Heart right ventricle (tissue), 16 donors: ENCODE results near the gene ADCY7. TPM values are rescaled to one million over a fixed set of nuclear protein-coding genes. Genes with fewer than 3 reads are reported as not detected.

Experiments
- ATAC-seq, 8 donors: fragments of 200-7000 bp; cut with Tn5 transposase; one replicate each; pipeline ENCODE4 v1.9.1; 2020; ENCODE audit warnings: mild to moderate bottlenecking in 8 of 8, moderate library complexity in 8 of 8, moderate number of reproducible peaks in 1 of 8
- DNase-seq, 2 donors: peaks; one replicate each; pipeline ENCODE4 v3.0.0-alpha.2; 2020
- H3K27ac ChIP-seq, 10 donors: fragments of 200-600 bp; sonication (generic) in 2 of 10; one replicate each; pipeline versions ENCODE4 v1.5.0 to v1.8.0; 2020 to 2022; ENCODE audit warnings: mild to moderate bottlenecking in 3 of 10
- H3K27me3 ChIP-seq, 7 donors: fragments of 200-600 bp; one replicate each; pipeline ENCODE4 v1.8.0; 2021 to 2022; ENCODE audit warnings: mild to moderate bottlenecking in 2 of 7
- H3K36me3 ChIP-seq, 9 donors: fragments of 200-600 bp; sonication (generic) in 1 of 9; one replicate each; pipeline versions ENCODE4 v1.5.0 to v1.8.0; 2020 to 2022; ENCODE audit warnings: mild to moderate bottlenecking in 2 of 9
- H3K4me1 ChIP-seq, 9 donors: fragments of 200-600 bp; sonication (generic) in 1 of 9; one replicate each; pipeline versions ENCODE4 v1.5.0 to v1.8.0; 2020 to 2022; ENCODE audit warnings: mild to moderate bottlenecking in 4 of 9
- H3K4me3 ChIP-seq, 10 donors: fragments of 200-600 bp; sonication (generic) in 2 of 10; one replicate each; pipeline versions ENCODE4 v1.5.0 to v1.8.0; 2020 to 2022; ENCODE audit warnings: mild to moderate bottlenecking in 7 of 10, moderate library complexity in 2 of 10
- H3K9me3 ChIP-seq, 11 donors: fragments of 200-600 bp in 10 of 11; sonication (generic) in 2 of 11; one replicate each; pipeline versions ENCODE4 v1.5.0 to v1.8.0; 2013 to 2022; ENCODE audit warnings: mild to moderate bottlenecking in 2 of 11, control low read depth in 1 of 11, moderate library complexity in 1 of 11
- WGBS, 2 donors: extraction: QIAGEN DNeasy Blood & Tissue Kit; methylation state at CpG; one replicate each; pipeline ENCODE4 v1.1.7; 2013; ENCODE audit warnings: inconsistent platforms in 1 of 2; 5-methylcytosine and 5-hydroxymethylcytosine counted together
- intact Hi-C, 10 donors: fragments of 100-400 bp; cut with DNase I; formaldehyde crosslinking; loops; one replicate each; pipeline versions ENCODE4 v1.11.1 to v1.14.2; 2022
- polyA plus RNA-seq, 2 donors: library from polyadenylated mRNA; stranded (reverse); fragments of 200-250 nt; gene quantifications; one replicate each; pipeline ENCODE4 v1.2.3, GENCODE V29; 2013
- total RNA-seq, 10 donors: library from RNA; stranded (reverse); fragmentation: NEBNext Ultra II Directional in 3 of 10; extraction: Animal tissue kit (Norgen Biotek cat#: 25700) in 3 of 10; gene quantifications; one replicate each; pipeline versions ENCODE4 v1.2.1 to v1.2.4, GENCODE V29; 2021 to 2023
- TF ChIP-seq, protein P1 (sequence below), 9 donors: fragments of 200-600 bp; sonication (generic) in 2 of 9; IDR thresholded peaks; one replicate each; pipeline versions ENCODE4 v1.5.0 to v1.8.0; 2021 to 2022; ENCODE audit warnings: antibody characterized with exemption in 9 of 9, mild to moderate bottlenecking in 5 of 9, moderate library complexity in 1 of 9
- donor health status: Arrhythmogenic right ventricular cardiomyopathy.
- donor health status: ischemic (EF 13 %, LVEDD 7.1; RV severe dilation, severe dysfunction).
- donor health status: healthy with polysubstance abuse.
- donor health status: DM: no; HTN: yes; CAD: no.
- donor health status: DM: no; HTN: no; CAD: no.
- donor health status: ischemic (EF 25% LVEDD 6.9; RV normal size, moderate dysfunction).
- donor health status: ischemic (EF 25% LVEDD 5.7; RV mildly dilated, moderate dysfunction).
- donor health status: healthy.
- donor health status: DM: yes; HTN: yes; CAD: no.
- donor health status: Ischemic cardiomyopathy.
- donor health status: ischemic (EF 35%, LVEDD 5.7; RV mildly dilated, moderate dysfunction).
- donor health status: nonischemic (EF 11% LVEDD 7.7; RV severe dilation, severe dysfunction).
- donor health status: DM: yes; HTN: yes; CAD: no.
- donor health status: PGD.
- donor health status: ischemic (EF 29% LVEDD 5.4; RV normal size, mild dysfunction).
- donor health status: nonischemic (EF 23%, LVEDD 6.1; RV moderate dilation, normal function).

The ADCY7 gene
- total and polyA plus RNA-seq, 12 donors: 2.2 to 25.5 (median 4.7) TPM

DNA sequence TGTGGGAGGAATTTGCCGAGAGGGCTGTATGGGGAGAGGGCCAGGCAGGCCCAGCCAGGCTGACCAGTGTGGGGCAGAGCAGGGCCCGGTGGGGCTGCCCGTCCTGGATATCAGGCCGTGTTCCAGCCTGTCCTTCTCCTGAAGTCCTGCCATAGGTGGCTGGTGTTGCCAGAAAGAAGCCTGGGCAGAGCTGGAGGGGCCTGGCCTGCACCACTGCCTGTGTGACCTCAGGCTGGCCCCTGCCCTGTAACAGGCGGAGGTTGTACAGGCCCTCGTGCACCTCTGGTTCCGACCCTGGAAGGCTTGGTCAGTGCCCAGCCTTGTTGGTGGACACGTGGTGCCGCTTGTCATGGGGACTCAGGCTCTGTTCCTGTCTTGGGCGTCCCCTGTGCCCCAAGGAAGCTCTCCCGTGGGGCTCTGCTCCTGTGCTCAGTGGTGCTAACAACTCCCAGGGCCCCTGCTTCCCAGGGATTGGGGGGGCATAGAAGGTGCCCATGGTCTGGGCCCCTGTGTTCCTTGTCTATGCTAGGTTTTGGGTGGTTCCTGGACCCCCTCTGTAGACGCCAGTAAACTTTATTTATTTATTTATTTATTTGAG lies 33.3 kb downstream of the ADCY7 start:
- no peak for DNase-seq
- H3K9me3 ChIP-seq: no peaks in the 10 kb centered on the region
- intact Hi-C loops: no loop called here
- peaks cover 0 to 97% (median 0%) of the 10 kb centered on the region in 9 donors for H3K36me3 ChIP-seq
- no peak overlapping the region for H3K4me3 ChIP-seq
- H3K4me1 ChIP-seq: peaks cover 0 to 7% (median 0%) of the 10 kb centered on the region in 9 donors
- 87 to 91% methylated on average over 12 of the region's 12 CpGs for WGBS, 2 donors
- TF ChIP-seq, protein P1, sequence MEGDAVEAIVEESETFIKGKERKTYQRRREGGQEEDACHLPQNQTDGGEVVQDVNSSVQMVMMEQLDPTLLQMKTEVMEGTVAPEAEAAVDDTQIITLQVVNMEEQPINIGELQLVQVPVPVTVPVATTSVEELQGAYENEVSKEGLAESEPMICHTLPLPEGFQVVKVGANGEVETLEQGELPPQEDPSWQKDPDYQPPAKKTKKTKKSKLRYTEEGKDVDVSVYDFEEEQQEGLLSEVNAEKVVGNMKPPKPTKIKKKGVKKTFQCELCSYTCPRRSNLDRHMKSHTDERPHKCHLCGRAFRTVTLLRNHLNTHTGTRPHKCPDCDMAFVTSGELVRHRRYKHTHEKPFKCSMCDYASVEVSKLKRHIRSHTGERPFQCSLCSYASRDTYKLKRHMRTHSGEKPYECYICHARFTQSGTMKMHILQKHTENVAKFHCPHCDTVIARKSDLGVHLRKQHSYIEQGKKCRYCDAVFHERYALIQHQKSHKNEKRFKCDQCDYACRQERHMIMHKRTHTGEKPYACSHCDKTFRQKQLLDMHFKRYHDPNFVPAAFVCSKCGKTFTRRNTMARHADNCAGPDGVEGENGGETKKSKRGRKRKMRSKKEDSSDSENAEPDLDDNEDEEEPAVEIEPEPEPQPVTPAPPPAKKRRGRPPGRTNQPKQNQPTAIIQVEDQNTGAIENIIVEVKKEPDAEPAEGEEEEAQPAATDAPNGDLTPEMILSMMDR (IDR thresholded peaks at IDR 0.05): no peak
- no peak overlapping the region for H3K27ac ChIP-seq
- no peak for ATAC-seq
- H3K27me3 ChIP-seq: no peaks in the 10 kb centered on the region

DNA sequence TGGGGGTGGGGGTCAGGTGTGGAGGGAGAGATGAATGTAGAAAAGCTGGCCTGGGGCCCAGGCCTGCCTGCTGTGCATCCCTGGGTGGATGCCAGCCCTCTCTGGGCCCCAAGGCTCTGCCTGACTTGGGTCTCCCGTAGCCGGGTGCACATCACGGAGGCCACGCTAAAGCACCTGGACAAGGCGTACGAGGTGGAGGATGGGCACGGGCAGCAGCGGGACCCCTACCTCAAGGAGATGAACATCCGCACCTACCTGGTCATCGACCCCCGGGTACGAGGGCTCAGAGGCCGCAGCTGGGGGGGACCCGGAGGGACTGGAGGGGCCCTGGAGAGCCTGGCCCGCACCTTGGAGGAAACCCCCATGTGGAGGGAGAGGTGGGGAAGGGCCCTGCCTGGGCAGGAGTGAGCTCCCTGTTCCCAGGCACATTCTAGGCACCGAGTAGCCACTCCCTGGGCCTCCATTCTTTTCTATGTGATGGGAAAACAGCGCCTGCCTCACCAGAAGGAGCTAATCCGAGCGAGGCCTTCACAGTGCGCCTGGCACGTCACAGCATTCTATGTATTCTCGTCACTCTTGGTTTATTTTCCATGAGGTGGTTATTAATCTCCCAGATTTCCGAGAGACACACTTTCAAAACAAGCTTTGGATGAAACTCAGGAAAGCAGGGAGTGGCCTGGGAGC lies 34.7 kb downstream of the ADCY7 start:
- no peak for DNase-seq
- Histone ChIP-seq H3K9me3 (no peaks in the 10 kb centered on the region), H3K27me3 (no peaks in the 10 kb centered on the region), H3K36me3 (peaks cover 0 to 100% (median 0%) of the 10 kb centered on the region in 9 donors), H3K27ac (peak overlapping the region in 1 of 10 donors; percentile 31), H3K4me1 (peaks cover 0 to 7% (median 0%) of the 10 kb centered on the region in 9 donors), H3K4me3 (no peak overlapping the region)
- TF ChIP-seq, protein P1 (IDR thresholded peaks at IDR 0.05): no peak
- 89 to 94% methylated on average over 23 of the region's 23 CpGs for WGBS, 2 donors
- no peak for ATAC-seq
- intact Hi-C loops: no loop called here

DNA sequence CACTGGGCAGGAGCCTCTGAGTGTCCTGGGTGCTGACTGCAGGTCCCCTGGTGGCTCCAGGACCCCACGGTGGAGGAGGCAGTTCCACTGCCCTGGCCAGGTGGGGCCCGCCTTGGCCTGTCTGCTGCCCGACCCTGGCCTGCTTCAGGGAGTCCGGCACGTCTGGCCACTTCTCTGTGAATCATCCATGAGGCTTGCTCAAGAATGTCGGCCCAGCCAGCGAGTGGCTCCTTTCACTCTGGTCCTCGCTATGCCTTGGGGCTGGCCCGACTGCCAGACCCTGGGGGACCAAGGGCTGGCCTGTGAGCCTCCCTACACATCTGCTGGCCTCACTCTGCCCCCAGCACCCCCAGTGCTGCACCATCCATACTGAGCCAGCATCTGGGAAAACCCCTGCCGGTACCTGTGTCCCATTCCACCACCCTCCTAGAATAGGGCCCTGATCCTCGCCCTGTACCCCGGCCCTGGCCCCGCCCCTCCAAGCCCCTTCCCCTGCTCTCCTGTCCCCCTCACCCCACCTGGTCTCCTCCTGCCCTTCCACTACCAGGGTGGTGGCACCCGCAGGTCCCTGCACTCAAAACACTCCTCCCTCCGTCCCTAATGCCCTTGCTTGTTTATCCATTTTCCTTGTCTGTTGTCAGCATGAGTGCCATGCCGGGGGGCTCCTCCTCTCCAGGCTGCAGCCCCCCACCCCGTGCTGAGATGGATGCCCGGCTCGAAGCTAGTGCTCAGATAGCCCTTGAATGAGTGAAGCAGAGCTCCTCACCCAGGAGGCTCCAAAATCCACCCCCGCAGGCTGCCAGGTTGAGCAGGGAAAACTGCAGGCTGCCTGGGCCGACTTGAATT lies 35.5 kb downstream of the ADCY7 start:
- intact Hi-C loops: no loop called here

More for the DNA sequence above, 35.5 kb downstream of the ADCY7 start:
- Histone ChIP-seq H3K27ac (peak overlapping the region in 1 of 10 donors; percentile 31), H3K36me3 (peaks cover 0 to 100% (median 0%) of the 10 kb centered on the region in 9 donors), H3K9me3 (no peaks in the 10 kb centered on the region), H3K4me1 (peaks cover 0 to 7% (median 0%) of the 10 kb centered on the region in 9 donors), H3K27me3 (no peaks in the 10 kb centered on the region), H3K4me3 (no peak overlapping the region)
- DNase-seq (no peak), ATAC-seq (peak in 1 of 8 donors; percentile 39)
- 81 to 85% methylated on average over 21 of the region's 21 CpGs for WGBS, 2 donors
- TF ChIP-seq, protein P1 (IDR thresholded peaks at IDR 0.05): no peak
